ENCODE data around the gene USP47. TPM values are rescaled to one million over a fixed set of nuclear protein-coding genes. Genes with fewer than 3 reads are reported as not detected.

The USP47 gene
- total RNA-seq, 1 donor from 2014 or later: 69.4 TPM

- H3K9ac ChIP-seq (ENCODE audit: low read depth in 1 of 3, low read length in 3 of 3): no peak overlapping the region
- H3K4me3 ChIP-seq (ENCODE audit: low read length in 3 of 3): no peak overlapping the region
- no peak overlapping the region for H3K27ac ChIP-seq (ENCODE audit: low read depth, low read length)
- H3K4me1 ChIP-seq (ENCODE audit: control insufficient read depth in 3 of 3, insufficient read depth in 3 of 3, low read length in 3 of 3): peaks cover 0 to 3% (median 3%) of the 10 kb centered on the region in 3 donors
- H3K36me3 ChIP-seq (ENCODE audit: control insufficient read depth in 3 of 3, insufficient read depth in 3 of 3, low read length in 3 of 3): no peaks in the 10 kb centered on the region
- H3K9me3 ChIP-seq (ENCODE audit: control insufficient read depth in 3 of 3, low read length in 3 of 3): peaks cover 0 to 2% (median 0%) of the 10 kb centered on the region in 3 donors
- H3K27me3 ChIP-seq (ENCODE audit: control insufficient read depth in 3 of 3, insufficient read depth in 3 of 3, low read length in 3 of 3): no peaks in the 10 kb centered on the region
These were observed 148.3 kb downstream of the USP47 start for GRCh38 chr11:11989774-11990744.

DNA sequence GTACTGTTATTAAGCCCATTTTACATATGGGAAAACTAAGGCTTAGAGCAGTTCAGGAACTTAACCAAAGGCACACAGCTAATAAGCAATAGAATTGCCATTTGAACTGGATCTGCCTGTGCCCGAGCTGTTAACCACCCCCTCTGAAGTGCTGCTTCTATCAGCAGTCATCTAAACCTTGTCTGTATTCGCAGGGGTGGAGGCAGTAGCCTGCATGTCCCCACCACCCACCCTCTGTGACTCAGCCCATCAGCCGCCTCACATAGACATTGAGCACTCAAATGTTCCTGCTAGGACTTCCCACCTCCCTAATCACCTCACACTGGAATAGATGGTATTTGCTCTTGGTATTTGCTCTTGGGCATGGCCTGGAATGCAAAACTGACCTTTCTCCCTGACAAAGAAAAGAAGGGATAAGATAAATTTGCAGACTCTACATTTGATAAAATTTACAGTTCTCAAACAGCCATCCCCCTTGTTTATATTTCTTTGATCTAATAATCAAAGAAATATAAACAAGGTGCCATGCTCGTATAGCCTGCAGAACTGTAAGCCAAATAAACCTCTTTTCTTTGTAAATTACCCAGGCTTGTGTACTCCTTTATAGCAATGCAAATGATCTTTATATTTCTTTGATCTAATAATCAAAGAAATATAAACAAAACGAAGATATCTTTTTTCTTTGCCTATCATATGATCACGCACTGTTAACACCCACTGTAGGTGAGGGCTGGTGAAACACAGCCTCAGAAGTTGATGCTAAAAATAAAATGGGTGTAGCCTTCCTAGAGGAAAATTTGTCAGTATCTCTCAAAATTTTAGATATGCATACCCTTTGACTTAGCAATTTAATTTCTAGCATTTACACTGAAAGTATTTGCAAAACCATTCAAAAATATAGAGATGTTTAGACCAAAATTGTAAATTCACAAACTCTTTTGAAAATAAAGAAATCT is 150.8 kb downstream of the USP47 start:
- Histone ChIP-seq H3K4me3 (ENCODE audit: low read length in 3 of 3) (no peak overlapping the region), H3K4me1 (ENCODE audit: control insufficient read depth in 3 of 3, insufficient read depth in 3 of 3, low read length in 3 of 3) (peaks cover 0 to 3% (median 3%) of the 10 kb centered on the region in 3 donors), H3K9me3 (ENCODE audit: control insufficient read depth in 3 of 3, low read length in 3 of 3) (peaks cover 0 to 2% (median 0%) of the 10 kb centered on the region in 3 donors), H3K9ac (ENCODE audit: low read depth in 1 of 3, low read length in 3 of 3) (no peak overlapping the region), H3K27me3 (ENCODE audit: control insufficient read depth in 3 of 3, insufficient read depth in 3 of 3, low read length in 3 of 3) (peaks cover 0 to 8% (median 4%) of the 10 kb centered on the region in 3 donors), H3K36me3 (ENCODE audit: control insufficient read depth in 3 of 3, insufficient read depth in 3 of 3, low read length in 3 of 3) (no peaks in the 10 kb centered on the region), H3K27ac (ENCODE audit: low read depth, low read length) (no peak overlapping the region)

GRCh38 chr11:11993839-11994238 is 152.1 kb downstream of the USP47 start:
- H3K4me1 ChIP-seq (ENCODE audit: control insufficient read depth in 3 of 3, insufficient read depth in 3 of 3, low read length in 3 of 3): peaks cover 0 to 3% (median 0%) of the 10 kb centered on the region in 3 donors
- H3K4me3 ChIP-seq (ENCODE audit: low read length in 3 of 3): no peak overlapping the region
- peaks cover 0 to 17% (median 8%) of the 10 kb centered on the region in 3 donors for H3K27me3 ChIP-seq (ENCODE audit: control insufficient read depth in 3 of 3, insufficient read depth in 3 of 3, low read length in 3 of 3)
- H3K9me3 ChIP-seq (ENCODE audit: control insufficient read depth in 3 of 3, low read length in 3 of 3): peaks cover 0 to 2% (median 0%) of the 10 kb centered on the region in 3 donors
- no peak overlapping the region for H3K27ac ChIP-seq (ENCODE audit: low read depth, low read length)
- H3K36me3 ChIP-seq (ENCODE audit: control insufficient read depth in 3 of 3, insufficient read depth in 3 of 3, low read length in 3 of 3): no peaks in the 10 kb centered on the region
- H3K9ac ChIP-seq (ENCODE audit: low read depth in 1 of 3, low read length in 3 of 3): no peak overlapping the region

GRCh38 chr11:11995601-11996000 is 153.8 kb downstream of the USP47 start:
- Histone ChIP-seq H3K4me3 (ENCODE audit: low read length in 3 of 3) (no peak overlapping the region), H3K9ac (ENCODE audit: low read depth in 1 of 3, low read length in 3 of 3) (no peak overlapping the region), H3K27ac (ENCODE audit: low read depth, low read length) (no peak overlapping the region), H3K36me3 (ENCODE audit: control insufficient read depth in 3 of 3, insufficient read depth in 3 of 3, low read length in 3 of 3) (no peaks in the 10 kb centered on the region), H3K4me1 (ENCODE audit: control insufficient read depth in 3 of 3, insufficient read depth in 3 of 3, low read length in 3 of 3) (no peaks in the 10 kb centered on the region), H3K27me3 (ENCODE audit: control insufficient read depth in 3 of 3, insufficient read depth in 3 of 3, low read length in 3 of 3) (peaks cover 0 to 17% (median 8%) of the 10 kb centered on the region in 3 donors), H3K9me3 (ENCODE audit: control insufficient read depth in 3 of 3, low read length in 3 of 3) (peaks cover 0 to 2% (median 0%) of the 10 kb centered on the region in 3 donors)

DNA sequence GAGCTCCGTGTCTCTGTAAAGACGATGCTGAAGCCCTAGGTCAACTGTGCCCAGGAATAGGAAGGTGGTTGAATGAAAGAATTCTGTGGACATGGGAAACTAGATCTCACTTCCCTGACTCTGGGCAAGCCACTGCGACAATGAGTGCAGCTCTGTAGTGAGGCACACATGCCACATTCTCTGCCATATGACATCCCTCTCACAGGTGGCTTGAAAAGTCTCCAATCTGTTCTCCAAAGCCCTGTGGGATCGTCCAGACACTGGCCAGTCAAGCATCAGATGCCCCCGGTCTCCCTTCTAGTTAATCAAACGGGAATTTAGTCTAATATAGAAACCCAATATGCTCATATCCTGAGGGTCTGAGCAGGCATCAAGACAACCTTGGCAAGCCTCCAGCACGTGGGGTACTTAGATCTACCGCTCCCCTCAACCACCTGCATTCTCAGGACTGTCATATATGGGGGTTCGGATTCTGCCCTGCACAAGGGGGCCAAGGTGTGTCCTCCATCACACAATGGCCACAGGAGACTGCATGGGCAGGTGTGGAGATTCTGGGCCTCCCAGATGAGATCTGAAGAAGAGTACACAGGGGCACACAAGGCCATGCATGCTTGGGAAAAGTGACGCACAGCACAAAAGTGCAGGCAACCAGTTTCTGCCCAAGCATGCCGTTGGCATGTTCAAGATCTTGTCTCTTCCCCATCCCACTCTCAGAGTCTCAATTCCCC is 154.7 kb downstream of the USP47 start:
- no peak overlapping the region for H3K4me3 ChIP-seq (ENCODE audit: low read length in 3 of 3)
- no peaks in the 10 kb centered on the region for H3K4me1 ChIP-seq (ENCODE audit: control insufficient read depth in 3 of 3, insufficient read depth in 3 of 3, low read length in 3 of 3)
- peaks cover 0 to 17% (median 8%) of the 10 kb centered on the region in 3 donors for H3K27me3 ChIP-seq (ENCODE audit: control insufficient read depth in 3 of 3, insufficient read depth in 3 of 3, low read length in 3 of 3)
- H3K27ac ChIP-seq (ENCODE audit: low read depth, low read length): no peak overlapping the region
- no peaks in the 10 kb centered on the region for H3K9me3 ChIP-seq (ENCODE audit: control insufficient read depth in 3 of 3, low read length in 3 of 3)
- no peak overlapping the region for H3K9ac ChIP-seq (ENCODE audit: low read depth in 1 of 3, low read length in 3 of 3)
- H3K36me3 ChIP-seq (ENCODE audit: control insufficient read depth in 3 of 3, insufficient read depth in 3 of 3, low read length in 3 of 3): no peaks in the 10 kb centered on the region

DNA sequence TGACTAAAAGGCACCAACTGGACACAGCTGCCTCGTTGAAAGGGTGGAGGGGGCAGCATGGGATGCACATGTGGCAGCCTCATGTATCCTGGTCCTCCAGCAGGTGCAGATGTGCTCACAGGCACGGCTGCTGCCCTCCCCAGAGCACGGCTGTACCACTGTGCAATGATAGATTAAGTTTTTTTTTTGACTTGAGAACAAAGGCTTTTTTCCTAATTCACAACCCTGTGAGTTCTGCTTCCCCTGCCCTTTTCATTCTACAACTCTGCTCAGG is 155.2 kb downstream of the USP47 start:
- Histone ChIP-seq H3K27me3 (ENCODE audit: control insufficient read depth in 3 of 3, insufficient read depth in 3 of 3, low read length in 3 of 3) (peaks cover 0 to 17% (median 8%) of the 10 kb centered on the region in 3 donors), H3K27ac (ENCODE audit: low read depth, low read length) (no peak overlapping the region), H3K4me3 (ENCODE audit: low read length in 3 of 3) (no peak overlapping the region), H3K36me3 (ENCODE audit: control insufficient read depth in 3 of 3, insufficient read depth in 3 of 3, low read length in 3 of 3) (no peaks in the 10 kb centered on the region), H3K4me1 (ENCODE audit: control insufficient read depth in 3 of 3, insufficient read depth in 3 of 3, low read length in 3 of 3) (no peaks in the 10 kb centered on the region), H3K9ac (ENCODE audit: low read depth in 1 of 3, low read length in 3 of 3) (no peak overlapping the region), H3K9me3 (ENCODE audit: control insufficient read depth in 3 of 3, low read length in 3 of 3) (no peaks in the 10 kb centered on the region)

DNA sequence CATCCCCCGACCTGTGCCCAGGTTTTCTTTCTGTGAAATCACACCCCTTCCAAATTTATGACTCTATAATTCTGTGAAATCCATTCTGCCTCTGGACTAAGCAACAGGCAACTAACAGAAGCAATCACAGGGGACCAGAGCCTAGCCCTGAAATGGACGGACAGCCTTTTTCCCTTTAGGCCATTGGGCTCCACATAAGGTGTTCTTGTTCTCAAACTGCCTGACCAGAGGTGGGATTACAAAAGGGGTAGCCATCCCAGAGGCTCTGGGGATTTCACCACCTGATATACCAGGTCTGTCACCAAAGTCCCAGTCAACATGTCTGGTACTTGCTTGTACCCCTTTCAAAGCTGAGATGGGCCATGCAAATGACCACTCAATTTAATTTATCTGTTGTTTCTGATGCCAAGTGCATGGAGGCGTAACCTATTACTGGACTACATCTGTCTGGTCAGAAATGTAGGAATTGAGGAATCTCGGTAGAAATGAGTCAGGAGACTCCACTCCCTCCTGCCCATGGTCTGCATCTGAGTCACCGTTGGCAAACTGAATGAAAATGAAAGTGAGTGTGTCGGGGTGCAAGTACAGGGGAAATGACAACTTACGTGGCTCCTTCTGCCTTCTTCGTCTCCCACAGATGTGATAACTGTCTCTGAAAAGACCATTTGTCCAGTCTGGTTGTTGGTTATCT is 156.5 kb downstream of the USP47 start:
- no peak overlapping the region for H3K27ac ChIP-seq (ENCODE audit: low read depth, low read length)
- H3K27me3 ChIP-seq (ENCODE audit: control insufficient read depth in 3 of 3, insufficient read depth in 3 of 3, low read length in 3 of 3): peaks cover 0 to 17% (median 8%) of the 10 kb centered on the region in 3 donors
- H3K4me1 ChIP-seq (ENCODE audit: control insufficient read depth in 3 of 3, insufficient read depth in 3 of 3, low read length in 3 of 3): no peaks in the 10 kb centered on the region
- no peak overlapping the region for H3K9ac ChIP-seq (ENCODE audit: low read depth in 1 of 3, low read length in 3 of 3)
- no peaks in the 10 kb centered on the region for H3K36me3 ChIP-seq (ENCODE audit: control insufficient read depth in 3 of 3, insufficient read depth in 3 of 3, low read length in 3 of 3)
- no peak overlapping the region for H3K4me3 ChIP-seq (ENCODE audit: low read length in 3 of 3)
- H3K9me3 ChIP-seq (ENCODE audit: control insufficient read depth in 3 of 3, low read length in 3 of 3): no peaks in the 10 kb centered on the region

- Histone ChIP-seq H3K4me1 (ENCODE audit: control insufficient read depth in 3 of 3, insufficient read depth in 3 of 3, low read length in 3 of 3) (peaks cover 2 to 3% (median 3%) of the 10 kb centered on the region in 3 donors), H3K27me3 (ENCODE audit: control insufficient read depth in 3 of 3, insufficient read depth in 3 of 3, low read length in 3 of 3) (peaks cover 0 to 25% (median 8%) of the 10 kb centered on the region in 3 donors), H3K36me3 (ENCODE audit: control insufficient read depth in 3 of 3, insufficient read depth in 3 of 3, low read length in 3 of 3) (no peaks in the 10 kb centered on the region), H3K27ac (ENCODE audit: low read depth, low read length) (no peak overlapping the region), H3K4me3 (ENCODE audit: low read length in 3 of 3) (no peak overlapping the region), H3K9ac (ENCODE audit: low read depth in 1 of 3, low read length in 3 of 3) (no peak overlapping the region), H3K9me3 (ENCODE audit: control insufficient read depth in 3 of 3, low read length in 3 of 3) (no peaks in the 10 kb centered on the region)
These were observed 159.4 kb downstream of the USP47 start for GRCh38 chr11:12001186-12001585.

- Histone ChIP-seq H3K4me1 (ENCODE audit: control insufficient read depth in 3 of 3, insufficient read depth in 3 of 3, low read length in 3 of 3) (peaks cover 9 to 16% (median 14%) of the 10 kb centered on the region in 3 donors), H3K9ac (ENCODE audit: low read depth in 1 of 3, low read length in 3 of 3) (no peak overlapping the region), H3K4me3 (ENCODE audit: low read length in 3 of 3) (no peak overlapping the region), H3K9me3 (ENCODE audit: control insufficient read depth in 3 of 3, low read length in 3 of 3) (no peaks in the 10 kb centered on the region), H3K36me3 (ENCODE audit: control insufficient read depth in 3 of 3, insufficient read depth in 3 of 3, low read length in 3 of 3) (no peaks in the 10 kb centered on the region), H3K27ac (ENCODE audit: low read depth, low read length) (no peak overlapping the region), H3K27me3 (ENCODE audit: control insufficient read depth in 3 of 3, insufficient read depth in 3 of 3, low read length in 3 of 3) (peaks cover 8 to 30% (median 20%) of the 10 kb centered on the region in 3 donors)
These were observed 161.6 kb downstream of the USP47 start for GRCh38 chr11:12003336-12003735.
